ENCODE results near the gene BRINP1.

BRINP1 gene

DNA sequence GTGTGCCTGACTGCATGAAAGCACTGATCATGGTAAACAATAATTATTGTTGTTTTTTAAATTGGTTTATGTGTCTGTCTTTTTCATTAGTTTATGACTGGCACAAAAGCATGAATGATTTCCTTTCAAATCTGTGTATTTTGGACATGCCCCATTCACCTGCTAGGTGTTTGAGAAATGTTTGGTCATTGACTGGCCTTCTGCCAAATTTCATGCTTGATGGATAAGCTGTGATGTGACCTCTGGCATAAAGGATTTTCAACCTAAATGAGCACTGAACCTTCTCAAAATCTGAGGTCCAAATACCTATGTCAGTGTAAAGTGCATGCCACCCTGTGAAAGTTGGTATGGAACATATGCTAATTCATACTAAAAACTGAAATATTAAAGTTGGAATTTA is 204.5 kb downstream of the BRINP1 start:
- TF ChIP-seq TAF1 (IDR thresholded peaks at IDR 0.05; ENCODE audit: low read depth, low read length) (no peak), PAX5 (IDR thresholded peaks at IDR 0.05; ENCODE audit: insufficient read depth, low read length, severe bottlenecking) (no peak), SPI1 (IDR thresholded peaks at IDR 0.05; ENCODE audit: low read depth, low read length) (no peak), POU2F2 (IDR thresholded peaks at IDR 0.05; ENCODE audit: low read depth, low read length) (no peak), POLR2A (IDR thresholded peaks at IDR 0.05; ENCODE audit: low read depth, low read length) (no peak), POLR2AphosphoS5 (IDR thresholded peaks at IDR 0.05; ENCODE audit: low read depth, low read length) (no peak)
- FAIRE-seq = no peak
- DNase-seq (ENCODE audit: insufficient read length, low spot score) = no peak

GRCh38 chr9:119160551-119160950 is 208.7 kb downstream of the BRINP1 start:
- no peak for TF ChIP-seq TAF1 (IDR thresholded peaks at IDR 0.05; ENCODE audit: low read depth, low read length)
- TF ChIP-seq POLR2AphosphoS5 (IDR thresholded peaks at IDR 0.05; ENCODE audit: low read depth, low read length) = no peak
- no peak for TF ChIP-seq PAX5 (IDR thresholded peaks at IDR 0.05; ENCODE audit: insufficient read depth, low read length, severe bottlenecking)
- no peak for TF ChIP-seq POLR2A (IDR thresholded peaks at IDR 0.05; ENCODE audit: low read depth, low read length)
- no peak for TF ChIP-seq SPI1 (IDR thresholded peaks at IDR 0.05; ENCODE audit: low read depth, low read length)
- no peak for TF ChIP-seq POU2F2 (IDR thresholded peaks at IDR 0.05; ENCODE audit: low read depth, low read length)
- FAIRE-seq (no peak), DNase-seq (ENCODE audit: insufficient read length, low spot score) (no peak)

DNA sequence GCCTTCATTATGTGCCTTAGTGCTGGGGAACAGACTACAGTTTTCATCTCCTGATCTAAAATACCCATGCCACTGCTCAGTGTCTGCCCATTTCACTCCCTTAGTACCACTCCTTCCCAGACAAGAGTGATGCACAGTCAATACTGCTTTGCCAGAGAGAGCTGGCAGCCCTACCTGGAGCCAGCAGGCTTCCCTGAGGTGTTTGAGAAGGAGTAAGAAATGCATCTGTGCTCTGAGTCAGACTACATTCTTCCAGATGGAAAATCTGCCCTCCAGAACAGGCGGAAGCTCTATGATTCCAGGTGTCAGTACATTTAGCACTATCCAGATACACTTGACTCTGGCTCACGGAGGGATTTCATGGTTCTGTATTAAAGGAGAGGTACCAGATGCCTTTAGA is 209.8 kb downstream of the BRINP1 start:
- no peak for DNase-seq (ENCODE audit: insufficient read length, low spot score)
- FAIRE-seq = no peak
- TF ChIP-seq POLR2AphosphoS5 (IDR thresholded peaks at IDR 0.05; ENCODE audit: low read depth, low read length) (no peak), POU2F2 (IDR thresholded peaks at IDR 0.05; ENCODE audit: low read depth, low read length) (no peak), POLR2A (IDR thresholded peaks at IDR 0.05; ENCODE audit: low read depth, low read length) (no peak), PAX5 (IDR thresholded peaks at IDR 0.05; ENCODE audit: insufficient read depth, low read length, severe bottlenecking) (no peak), SPI1 (IDR thresholded peaks at IDR 0.05; ENCODE audit: low read depth, low read length) (no peak), TAF1 (IDR thresholded peaks at IDR 0.05; ENCODE audit: low read depth, low read length) (no peak)

DNA sequence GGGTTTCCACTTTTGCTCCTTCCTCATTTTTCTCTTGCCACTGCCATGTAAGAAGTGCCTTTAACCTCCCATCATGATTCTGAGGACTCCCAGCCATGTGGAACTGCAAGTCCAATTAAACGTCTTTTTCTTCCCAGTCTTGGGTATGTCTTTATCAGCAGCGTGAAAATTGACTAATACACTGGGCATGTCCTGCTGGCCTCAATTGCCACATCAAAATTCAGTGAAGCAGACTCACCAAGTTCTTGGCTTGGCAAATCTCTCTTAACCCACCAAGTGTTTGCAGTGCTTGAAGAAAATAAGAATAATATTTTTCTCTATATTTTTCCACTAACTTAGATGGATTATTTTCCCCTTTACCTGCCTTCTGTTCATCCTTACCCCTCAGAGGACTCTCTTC is 212.0 kb downstream of the BRINP1 start:
- no peak for TF ChIP-seq POLR2AphosphoS5 (IDR thresholded peaks at IDR 0.05; ENCODE audit: low read depth, low read length)
- TF ChIP-seq TAF1 (IDR thresholded peaks at IDR 0.05; ENCODE audit: low read depth, low read length) = no peak
- TF ChIP-seq PAX5 (IDR thresholded peaks at IDR 0.05; ENCODE audit: insufficient read depth, low read length, severe bottlenecking) = no peak
- TF ChIP-seq SPI1 (IDR thresholded peaks at IDR 0.05; ENCODE audit: low read depth, low read length) = no peak
- no peak for TF ChIP-seq POLR2A (IDR thresholded peaks at IDR 0.05; ENCODE audit: low read depth, low read length)
- TF ChIP-seq POU2F2 (IDR thresholded peaks at IDR 0.05; ENCODE audit: low read depth, low read length) = no peak
- no peak for DNase-seq (ENCODE audit: insufficient read length, low spot score)
- FAIRE-seq = no peak

GRCh38 chr9:119156354-119156753 is 212.9 kb downstream of the BRINP1 start:
- no peak for DNase-seq (ENCODE audit: insufficient read length, low spot score)
- no peak for FAIRE-seq
- TF ChIP-seq TAF1 (IDR thresholded peaks at IDR 0.05; ENCODE audit: low read depth, low read length) = no peak
- TF ChIP-seq POLR2AphosphoS5 (IDR thresholded peaks at IDR 0.05; ENCODE audit: low read depth, low read length) = no peak
- TF ChIP-seq PAX5 (IDR thresholded peaks at IDR 0.05; ENCODE audit: insufficient read depth, low read length, severe bottlenecking) = no peak
- TF ChIP-seq POLR2A (IDR thresholded peaks at IDR 0.05; ENCODE audit: low read depth, low read length) = no peak
- no peak for TF ChIP-seq SPI1 (IDR thresholded peaks at IDR 0.05; ENCODE audit: low read depth, low read length)
- no peak for TF ChIP-seq POU2F2 (IDR thresholded peaks at IDR 0.05; ENCODE audit: low read depth, low read length)

GRCh38 chr9:119154527-119154926 is 214.7 kb downstream of the BRINP1 start:
- DNase-seq (ENCODE audit: insufficient read length, low spot score) (no peak), FAIRE-seq (no peak)
- TF ChIP-seq TAF1 (IDR thresholded peaks at IDR 0.05; ENCODE audit: low read depth, low read length) (no peak), PAX5 (IDR thresholded peaks at IDR 0.05; ENCODE audit: insufficient read depth, low read length, severe bottlenecking) (no peak), SPI1 (IDR thresholded peaks at IDR 0.05; ENCODE audit: low read depth, low read length) (no peak), POU2F2 (IDR thresholded peaks at IDR 0.05; ENCODE audit: low read depth, low read length) (no peak), POLR2A (IDR thresholded peaks at IDR 0.05; ENCODE audit: low read depth, low read length) (no peak), POLR2AphosphoS5 (IDR thresholded peaks at IDR 0.05; ENCODE audit: low read depth, low read length) (no peak)

DNA sequence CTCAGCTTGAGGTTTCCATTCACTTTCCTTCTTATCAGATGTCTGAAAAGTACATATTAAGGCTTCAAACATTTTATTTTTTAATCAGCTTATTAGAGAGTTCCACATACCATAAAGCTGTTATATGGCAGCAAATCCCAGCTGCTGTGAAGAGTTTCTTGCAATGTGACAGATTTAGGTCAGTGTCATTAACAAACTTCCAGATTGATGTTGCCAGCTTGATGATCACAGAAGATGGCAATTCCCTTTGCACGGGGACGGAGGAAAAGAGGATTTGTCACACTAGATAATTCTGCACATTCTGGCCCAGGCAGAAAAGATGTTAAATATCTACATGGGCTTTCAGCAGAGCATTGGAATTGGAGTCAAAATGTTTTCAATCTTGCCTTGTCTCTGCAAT is 215.8 kb downstream of the BRINP1 start:
- no peak for TF ChIP-seq SPI1 (IDR thresholded peaks at IDR 0.05; ENCODE audit: low read depth, low read length)
- no peak for TF ChIP-seq POLR2A (IDR thresholded peaks at IDR 0.05; ENCODE audit: low read depth, low read length)
- no peak for TF ChIP-seq POU2F2 (IDR thresholded peaks at IDR 0.05; ENCODE audit: low read depth, low read length)
- no peak for TF ChIP-seq POLR2AphosphoS5 (IDR thresholded peaks at IDR 0.05; ENCODE audit: low read depth, low read length)
- TF ChIP-seq PAX5 (IDR thresholded peaks at IDR 0.05; ENCODE audit: insufficient read depth, low read length, severe bottlenecking) = no peak
- no peak for TF ChIP-seq TAF1 (IDR thresholded peaks at IDR 0.05; ENCODE audit: low read depth, low read length)
- DNase-seq (ENCODE audit: insufficient read length, low spot score) (no peak), FAIRE-seq (no peak)

DNA sequence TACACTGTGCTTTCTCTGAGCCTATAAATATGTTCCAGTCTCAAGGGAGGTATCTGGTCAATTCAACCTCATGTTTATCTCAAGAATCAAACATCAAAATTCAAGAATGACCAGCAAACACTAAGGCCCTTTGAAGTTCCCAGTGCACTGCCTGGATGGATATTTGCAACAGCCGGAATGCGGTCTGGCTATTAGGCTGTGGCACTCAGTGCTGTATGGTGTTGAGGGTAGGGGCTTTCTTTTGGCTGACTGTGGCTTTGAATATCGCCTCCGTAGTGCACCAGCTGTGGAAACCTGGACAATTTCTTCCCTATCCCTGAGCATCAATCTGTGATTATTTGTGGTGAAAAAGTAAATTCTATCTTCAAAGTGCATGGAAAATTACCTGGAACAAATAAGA is 220.4 kb downstream of the BRINP1 start:
- FAIRE-seq (no peak), DNase-seq (ENCODE audit: insufficient read length, low spot score) (no peak)
- no peak for TF ChIP-seq POLR2AphosphoS5 (IDR thresholded peaks at IDR 0.05; ENCODE audit: low read depth, low read length)
- no peak for TF ChIP-seq POU2F2 (IDR thresholded peaks at IDR 0.05; ENCODE audit: low read depth, low read length)
- TF ChIP-seq PAX5 (IDR thresholded peaks at IDR 0.05; ENCODE audit: insufficient read depth, low read length, severe bottlenecking) = no peak
- TF ChIP-seq POLR2A (IDR thresholded peaks at IDR 0.05; ENCODE audit: low read depth, low read length) = no peak
- TF ChIP-seq TAF1 (IDR thresholded peaks at IDR 0.05; ENCODE audit: low read depth, low read length) = no peak
- TF ChIP-seq SPI1 (IDR thresholded peaks at IDR 0.05; ENCODE audit: low read depth, low read length) = no peak

- no peak for DNase-seq (ENCODE audit: insufficient read length, low spot score)
- FAIRE-seq = no peak
- no peak for TF ChIP-seq SPI1 (IDR thresholded peaks at IDR 0.05; ENCODE audit: low read depth, low read length)
- TF ChIP-seq POLR2AphosphoS5 (IDR thresholded peaks at IDR 0.05; ENCODE audit: low read depth, low read length) = no peak
- no peak for TF ChIP-seq PAX5 (IDR thresholded peaks at IDR 0.05; ENCODE audit: insufficient read depth, low read length, severe bottlenecking)
- no peak for TF ChIP-seq POU2F2 (IDR thresholded peaks at IDR 0.05; ENCODE audit: low read depth, low read length)
- TF ChIP-seq POLR2A (IDR thresholded peaks at IDR 0.05; ENCODE audit: low read depth, low read length) = no peak
- no peak for TF ChIP-seq TAF1 (IDR thresholded peaks at IDR 0.05; ENCODE audit: low read depth, low read length)
Measured at GRCh38 chr9:119137479-119137878, 231.8 kb downstream of the BRINP1 start.

- TF ChIP-seq PAX5 (IDR thresholded peaks at IDR 0.05; ENCODE audit: insufficient read depth, low read length, severe bottlenecking) (no peak), SPI1 (IDR thresholded peaks at IDR 0.05; ENCODE audit: low read depth, low read length) (no peak), POU2F2 (IDR thresholded peaks at IDR 0.05; ENCODE audit: low read depth, low read length) (no peak), POLR2AphosphoS5 (IDR thresholded peaks at IDR 0.05; ENCODE audit: low read depth, low read length) (no peak), TAF1 (IDR thresholded peaks at IDR 0.05; ENCODE audit: low read depth, low read length) (no peak), POLR2A (IDR thresholded peaks at IDR 0.05; ENCODE audit: low read depth, low read length) (no peak)
- FAIRE-seq = no peak
- no peak for DNase-seq (ENCODE audit: insufficient read length, low spot score)
Measured at GRCh38 chr9:119126040-119126439, 243.2 kb downstream of the BRINP1 start.
